NCI-H1417 treated with DMSO at 0.1 percent for 48 hours (cell line): Measurements from ENCODE around the gene HIBCH.
"Not testable (repeated sequence)": the region's sequence is repeated elsewhere in the genome, so short reads cannot be mapped to it uniquely, and the experiment has no call there.

Experiments
- DNase-seq: peaks from one replicate; lab custom pipeline; 2025; lab: John Stamatoyannopoulos, UW

Gene HIBCH

DNA sequence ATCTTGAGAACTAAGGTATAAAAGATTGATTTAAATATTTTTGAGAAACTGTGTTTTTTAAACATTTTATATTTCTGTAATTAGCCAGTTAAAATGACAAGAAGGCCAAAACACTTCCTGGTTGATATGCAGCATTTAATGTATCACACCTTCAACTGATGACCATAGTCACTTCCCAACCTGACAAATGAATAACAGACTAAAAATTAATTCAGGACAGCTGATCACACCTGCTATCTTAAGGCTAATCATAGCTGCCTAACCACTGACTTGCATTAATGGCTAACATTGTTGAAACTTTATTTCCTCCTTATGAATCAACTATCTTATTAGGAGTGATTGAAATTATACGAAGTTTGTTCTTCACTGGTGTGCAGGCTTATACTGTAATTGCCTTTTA is 131.3 kb downstream of the HIBCH start:
- DNase-seq = no peak

DNA sequence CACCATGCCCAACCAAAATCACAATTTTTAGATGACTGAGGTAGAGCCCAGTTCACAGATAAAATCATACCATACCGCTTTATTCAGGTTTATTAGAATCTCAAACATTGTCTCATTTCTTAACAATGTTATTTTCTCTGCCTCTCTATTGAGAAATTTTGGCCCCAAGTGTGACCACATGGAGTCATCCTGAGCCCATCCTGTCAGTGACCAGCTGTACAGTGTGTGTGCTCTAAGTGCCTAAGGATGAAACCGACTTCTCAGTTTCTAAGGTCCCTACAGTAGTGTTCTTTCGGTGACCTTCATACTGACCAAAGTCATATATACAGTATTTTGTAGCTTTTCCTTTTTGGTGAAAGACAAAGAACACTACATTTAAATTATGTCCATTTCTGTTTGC is 133.4 kb downstream of the HIBCH start:
- DNase-seq = no peak

DNA sequence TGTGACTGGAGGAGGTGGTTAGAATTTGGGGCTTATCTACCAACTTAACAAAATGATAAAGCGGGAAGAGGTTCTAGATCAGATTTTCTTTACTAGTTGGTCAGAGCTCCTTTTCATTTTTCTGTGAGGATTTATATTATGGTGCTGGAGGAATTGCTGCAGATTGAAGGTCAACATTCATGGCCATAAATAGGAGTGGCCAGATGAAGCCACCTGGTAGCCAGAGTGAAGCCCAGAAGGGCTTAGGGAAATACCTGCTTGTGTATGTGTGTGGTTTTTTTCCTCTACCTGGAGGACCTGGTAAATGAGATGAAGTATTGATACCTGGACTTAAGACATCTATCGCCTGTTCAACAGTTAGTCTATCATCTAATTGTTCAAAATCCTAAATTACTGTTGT is 134.2 kb downstream of the HIBCH start:
- no peak for DNase-seq

DNA sequence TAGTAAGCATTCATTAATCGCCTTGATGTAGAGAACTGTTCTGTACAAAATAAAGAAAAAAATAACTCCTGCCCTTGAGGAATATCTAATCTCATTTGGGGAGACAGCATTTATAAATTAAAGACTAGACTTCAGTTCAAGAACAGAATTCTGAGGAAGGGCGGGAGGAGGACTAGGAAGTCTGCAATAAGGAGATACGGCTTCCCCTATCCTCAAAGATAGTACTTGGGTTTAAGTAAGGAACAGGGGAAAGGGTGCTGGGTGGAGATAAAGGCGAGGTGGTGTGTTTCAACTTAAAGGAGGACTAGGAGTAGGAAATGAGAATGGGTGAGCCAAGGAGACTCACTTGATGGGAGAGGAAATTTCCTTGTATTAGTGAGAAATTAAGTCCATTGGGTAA is 135.2 kb downstream of the HIBCH start:
- DNase-seq = no peak

DNA sequence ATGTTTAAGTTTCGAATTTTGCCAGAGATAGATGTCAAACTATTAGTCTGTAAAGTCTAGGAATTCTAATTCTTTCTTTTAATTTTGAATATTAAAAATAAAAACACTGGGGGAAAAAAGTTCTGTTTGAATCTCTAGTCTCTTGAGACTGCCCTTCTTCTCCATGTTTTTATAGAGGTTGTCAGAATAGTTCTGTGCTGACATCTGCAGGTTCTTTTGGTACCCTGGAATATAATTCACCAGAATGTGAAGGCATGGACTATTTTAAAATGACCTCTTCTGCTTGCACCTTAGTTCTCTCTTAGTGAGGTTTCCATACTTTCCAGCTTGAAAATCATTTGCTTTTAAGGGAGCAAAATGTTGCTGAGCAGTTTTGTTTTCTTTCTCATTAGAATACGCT is 136.1 kb downstream of the HIBCH start:
- DNase-seq = no peak

DNA sequence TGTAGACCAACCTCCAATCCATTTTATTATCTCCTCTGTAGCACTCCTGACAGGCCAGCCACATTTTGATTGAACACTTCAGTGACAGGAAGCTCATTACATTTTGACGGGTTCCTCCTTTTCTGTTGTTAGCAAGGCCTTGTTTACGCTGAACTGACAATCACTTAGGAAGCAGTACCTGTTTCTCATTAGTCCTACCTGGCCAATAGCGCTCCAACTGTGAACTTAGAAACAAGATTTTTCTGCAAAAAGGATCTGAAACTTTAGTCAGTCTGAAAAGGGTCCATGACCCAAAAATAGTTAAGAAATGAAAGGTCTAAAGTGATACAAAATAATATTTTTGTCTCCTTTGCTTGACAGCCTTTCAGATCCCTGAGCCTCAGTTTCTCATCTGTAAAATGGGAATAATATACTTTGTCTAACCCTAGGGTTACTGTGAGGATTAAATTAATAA is 137.5 kb downstream of the HIBCH start:
- DNase-seq = no peak

DNA sequence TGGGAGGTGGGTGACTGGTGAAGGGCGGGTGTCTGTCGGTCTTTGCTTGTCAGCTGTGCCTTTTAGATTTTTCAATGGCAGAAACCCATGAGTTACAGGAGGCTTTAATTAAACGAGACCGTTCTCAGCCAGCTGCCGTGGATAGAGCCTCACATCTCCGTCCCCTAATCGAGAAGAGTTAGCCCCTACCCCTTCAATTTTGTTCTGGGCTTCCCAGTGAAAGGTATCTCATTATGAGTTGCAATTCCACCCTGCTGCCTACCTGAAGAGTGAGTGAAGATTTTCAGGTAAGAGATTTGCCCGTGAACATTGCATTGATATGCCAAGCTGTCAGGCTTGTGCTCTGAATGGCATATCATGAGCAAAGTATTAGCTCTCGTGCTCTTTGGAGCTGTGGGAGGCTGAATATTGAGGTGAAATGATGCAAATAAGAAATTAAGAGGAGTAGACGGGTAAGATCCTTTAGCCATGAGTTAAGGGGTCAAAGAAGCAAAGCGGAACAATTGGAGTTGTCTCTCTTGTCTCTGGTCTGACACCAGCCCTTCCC is 138.4 kb downstream of the HIBCH start:
- no peak for DNase-seq

DNA sequence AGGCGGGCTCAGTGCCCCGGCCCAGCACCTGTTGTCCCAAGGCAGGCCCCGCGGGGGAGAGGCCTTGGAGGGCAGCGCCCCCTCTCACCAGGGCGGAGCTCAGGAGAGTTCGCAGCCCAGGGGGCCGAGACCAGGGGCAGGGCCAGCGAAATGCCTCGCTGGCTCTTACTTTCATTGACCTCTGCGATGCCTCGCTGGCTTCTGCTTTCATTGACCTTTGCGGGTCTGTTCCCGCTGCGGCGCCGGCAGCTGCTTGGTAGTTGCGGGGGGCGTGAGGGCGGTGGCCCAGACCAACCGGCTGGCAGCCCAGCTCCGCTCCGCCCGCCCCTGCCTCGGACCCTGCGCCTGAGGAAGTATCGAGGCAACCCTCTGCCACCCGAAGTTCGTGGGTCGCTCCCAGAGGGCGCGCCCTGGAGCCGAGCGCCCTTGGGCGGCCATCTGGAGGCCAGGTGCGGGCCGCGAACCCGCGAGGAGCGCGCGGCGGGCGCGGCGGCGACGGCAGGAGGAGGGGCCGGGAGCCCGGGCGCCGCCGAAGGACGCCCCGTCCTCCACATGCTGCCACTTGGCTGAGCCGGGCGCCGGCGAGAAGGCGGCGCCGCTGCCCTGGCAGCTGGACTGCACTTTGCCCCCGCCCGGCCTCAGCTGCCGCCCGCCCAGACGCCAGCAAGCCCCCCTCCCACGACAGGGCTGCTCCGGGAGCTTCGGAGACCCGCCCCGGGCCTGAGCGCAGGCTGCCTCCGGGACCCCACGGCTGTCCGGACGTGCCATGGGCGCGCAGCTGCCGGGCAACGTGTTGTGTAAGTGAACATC is 139.1 kb downstream of the HIBCH start:
- DNase-seq = no peak

DNA sequence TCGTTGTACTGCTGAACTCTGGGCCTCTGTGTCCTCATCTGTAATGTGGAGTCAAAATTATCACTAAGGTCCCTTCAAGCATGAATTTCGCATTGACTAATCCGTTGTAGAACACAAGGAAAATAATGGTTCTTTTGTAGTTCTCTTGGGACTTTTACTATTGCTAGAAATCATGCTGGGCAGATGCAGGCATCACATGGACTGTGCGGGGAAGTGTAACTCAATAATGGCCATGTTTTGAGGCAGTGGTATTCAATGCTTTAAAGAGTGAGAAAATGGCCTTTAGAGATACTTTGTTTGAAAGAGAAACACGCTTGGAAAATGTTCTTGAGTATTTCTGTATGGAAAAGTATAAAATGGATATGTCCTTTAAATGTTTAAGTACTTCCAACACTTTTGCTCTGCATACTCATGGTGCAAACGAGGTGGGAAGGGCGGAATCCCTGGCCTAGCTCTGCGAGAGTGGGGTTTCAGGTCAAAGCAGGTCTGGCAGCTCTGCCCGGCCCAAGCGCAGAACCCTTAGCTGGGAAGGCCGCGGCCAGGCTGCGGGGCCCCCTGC is 139.8 kb downstream of the HIBCH start:
- DNase-seq = no peak

DNA sequence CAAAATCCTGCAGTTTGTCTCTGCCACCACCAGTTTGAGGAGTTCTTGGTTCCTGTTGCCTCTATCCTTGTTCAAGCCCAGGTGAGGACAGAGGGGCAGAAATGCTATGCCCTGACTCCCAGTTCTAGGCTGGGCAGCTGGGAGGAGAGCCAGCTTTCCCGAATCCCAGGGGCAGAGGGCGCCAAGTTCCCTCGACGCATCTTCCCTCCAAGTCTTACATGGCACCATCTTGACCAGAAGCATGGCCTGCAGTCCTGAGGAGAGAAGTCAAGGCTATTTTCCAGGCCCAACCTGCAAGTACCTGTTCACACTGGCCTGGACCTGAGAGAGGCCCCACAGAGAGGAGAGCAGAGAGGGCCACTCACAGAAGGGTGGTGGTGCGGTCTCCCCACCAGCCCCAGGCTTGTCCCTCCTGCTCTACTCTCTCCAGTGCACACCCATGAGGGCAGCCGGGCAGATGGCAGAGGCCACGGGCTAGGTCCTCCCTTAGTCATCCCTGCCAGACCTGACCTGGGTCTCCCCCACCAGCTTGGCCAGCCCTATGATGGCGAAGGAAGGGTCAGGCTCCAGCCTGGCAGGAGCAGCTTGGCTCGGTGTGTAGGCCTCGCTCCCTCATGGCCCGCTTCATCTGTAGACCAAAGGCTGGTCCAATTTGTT is 141.4 kb downstream of the HIBCH start:
- DNase-seq = no peak

DNA sequence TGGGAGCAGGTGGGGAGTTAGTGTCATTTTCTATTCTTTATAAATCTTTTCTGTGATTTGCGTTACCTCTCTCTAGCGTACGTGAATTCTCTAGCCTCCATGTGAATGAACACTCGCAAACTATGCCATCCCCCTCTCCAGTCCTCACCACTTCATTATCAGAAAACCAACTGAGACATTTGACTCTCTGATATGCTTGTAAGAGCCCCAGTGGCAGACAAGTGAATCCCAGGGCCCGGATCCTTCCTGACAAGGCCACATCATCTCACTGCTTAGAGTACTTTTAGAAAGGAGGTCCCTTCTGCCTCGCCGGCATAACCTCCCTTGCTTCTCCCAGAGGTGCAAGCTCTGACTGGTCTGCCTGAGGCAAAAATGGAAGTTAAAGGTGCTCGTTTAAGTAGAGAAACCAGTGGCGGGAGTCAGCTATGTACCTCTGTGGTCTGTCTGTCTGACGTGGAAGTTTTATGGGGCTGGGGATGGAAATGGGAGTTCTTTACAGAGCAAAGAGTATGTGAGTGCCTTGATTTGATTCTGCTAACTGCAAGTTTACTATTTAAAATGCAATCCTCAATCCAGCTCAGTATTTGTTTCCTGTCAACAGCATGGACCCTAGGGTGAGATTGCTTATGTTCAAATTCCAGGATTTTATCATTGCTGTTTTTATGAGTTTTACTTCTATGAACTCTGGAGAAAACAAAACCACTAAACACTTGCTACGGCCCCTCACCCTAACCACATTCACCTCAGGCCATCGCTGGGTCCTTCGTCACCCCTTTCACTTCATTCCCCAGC is 142.2 kb downstream of the HIBCH start:
- no peak for DNase-seq

DNA sequence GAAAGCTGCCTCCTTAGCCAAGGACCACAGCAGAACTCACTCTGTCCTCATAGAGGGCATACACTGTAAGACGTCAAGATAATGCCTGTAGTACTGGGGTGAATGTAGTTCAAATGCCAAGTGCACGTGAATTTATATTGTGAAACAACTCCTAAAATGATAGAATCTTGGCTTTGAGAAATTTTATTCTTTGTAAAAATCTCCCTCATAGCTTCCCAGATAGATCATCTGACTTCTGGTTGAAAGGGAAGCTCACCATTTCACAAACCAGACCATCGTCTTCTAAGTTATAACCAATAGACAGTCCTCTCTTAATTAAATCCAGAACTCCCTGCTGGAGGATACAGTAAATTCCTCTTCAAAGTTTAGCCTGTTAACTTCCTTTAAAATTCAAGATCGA is 146.2 kb downstream of the HIBCH start:
- no peak for DNase-seq

DNA sequence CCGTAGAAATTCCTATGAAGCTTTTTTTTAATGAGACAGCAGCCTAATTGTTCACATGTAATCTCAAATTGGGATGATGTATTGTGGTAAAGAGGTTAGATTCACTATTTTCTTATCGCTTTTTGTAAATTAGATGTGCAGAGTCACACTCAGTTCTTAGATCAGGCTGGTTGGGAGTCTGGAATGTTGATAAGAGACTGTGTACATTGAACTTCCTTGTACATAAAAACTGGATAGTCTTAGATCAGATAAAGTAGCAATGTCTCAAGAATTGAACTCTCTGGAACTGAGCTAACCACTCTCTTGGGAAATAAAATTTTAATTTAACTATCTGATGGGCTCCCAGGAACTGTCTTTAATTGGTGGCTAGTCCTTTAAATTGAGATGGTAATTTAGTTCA is 149.0 kb downstream of the HIBCH start:
- no peak for DNase-seq

DNA sequence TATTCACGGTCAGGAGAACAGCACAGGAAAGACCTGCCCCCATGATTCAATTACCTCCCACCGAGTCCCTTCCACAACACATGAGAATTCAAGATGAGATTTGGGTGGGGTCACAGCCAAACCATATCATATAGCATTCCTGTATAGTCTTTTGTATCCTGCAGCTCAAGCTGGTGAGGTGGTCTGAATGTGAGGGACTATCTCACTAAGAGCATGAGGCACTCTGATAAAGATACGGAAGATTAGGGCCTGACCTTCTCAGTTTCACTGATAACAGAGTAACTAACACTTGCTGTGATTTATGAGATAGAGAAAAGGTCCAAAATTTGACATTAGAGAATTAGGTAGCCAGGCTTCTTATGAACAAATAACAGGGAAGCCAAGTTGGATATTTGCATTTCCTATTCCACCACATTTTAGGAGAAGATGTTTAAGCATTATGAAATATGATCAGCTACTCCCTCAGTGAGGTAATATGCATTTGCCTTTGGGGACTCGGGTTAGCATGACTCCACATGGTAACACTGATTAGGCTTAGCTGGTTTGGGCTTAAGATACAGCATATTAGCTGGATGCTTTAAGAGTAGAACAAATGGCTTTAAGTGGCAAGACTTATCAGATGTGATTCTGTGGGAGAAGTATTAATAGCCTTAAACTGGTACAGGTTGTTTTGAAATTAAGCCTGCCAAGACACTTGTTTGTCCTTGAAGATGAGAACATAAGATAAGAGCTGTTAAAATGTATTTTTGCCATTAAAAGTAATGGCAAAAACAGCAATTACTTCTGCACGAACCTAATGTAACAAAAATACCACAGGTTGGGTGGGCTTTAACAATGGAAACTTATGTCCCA is 150.2 kb downstream of the HIBCH start:
- DNase-seq = no peak

DNA sequence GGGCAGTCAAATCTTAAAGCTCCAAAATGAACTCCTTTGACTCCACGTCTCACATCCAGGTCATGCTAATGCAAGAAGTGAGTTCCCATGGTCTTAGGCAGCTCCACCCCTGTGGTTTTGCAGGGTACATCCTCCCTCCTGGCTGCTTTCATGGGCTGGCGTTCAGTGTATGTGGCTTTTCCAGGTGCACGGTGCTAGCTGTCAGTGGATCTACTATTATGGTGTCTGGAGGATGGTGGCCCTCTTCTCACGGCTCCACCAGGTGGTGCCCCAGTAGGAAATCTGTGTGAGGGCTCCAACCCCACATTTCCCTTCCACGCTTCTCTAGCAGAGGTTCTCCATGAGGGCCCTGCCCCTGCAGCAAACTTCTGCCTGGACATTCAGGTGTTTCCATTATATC is 151.9 kb downstream of the HIBCH start:
- no peak for DNase-seq

DNA sequence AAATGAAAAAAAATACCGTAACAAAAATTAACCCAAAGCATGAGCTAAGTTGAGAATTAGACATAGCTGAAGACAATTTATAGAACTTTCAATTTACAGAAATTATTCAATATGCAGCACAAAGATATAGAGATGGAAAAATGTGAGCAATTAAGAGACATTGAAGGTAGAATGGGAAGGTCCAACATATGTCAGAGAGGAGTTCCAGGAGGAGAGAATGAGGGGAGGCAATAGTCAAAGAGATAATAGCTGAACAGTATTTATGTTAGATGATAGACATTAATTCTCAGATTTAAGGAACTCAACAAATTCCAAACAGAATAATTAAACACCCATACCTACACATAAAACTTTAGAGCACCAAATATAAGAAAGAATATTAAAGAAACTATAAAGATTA is 154.1 kb downstream of the HIBCH start:
- no peak for DNase-seq

DNA sequence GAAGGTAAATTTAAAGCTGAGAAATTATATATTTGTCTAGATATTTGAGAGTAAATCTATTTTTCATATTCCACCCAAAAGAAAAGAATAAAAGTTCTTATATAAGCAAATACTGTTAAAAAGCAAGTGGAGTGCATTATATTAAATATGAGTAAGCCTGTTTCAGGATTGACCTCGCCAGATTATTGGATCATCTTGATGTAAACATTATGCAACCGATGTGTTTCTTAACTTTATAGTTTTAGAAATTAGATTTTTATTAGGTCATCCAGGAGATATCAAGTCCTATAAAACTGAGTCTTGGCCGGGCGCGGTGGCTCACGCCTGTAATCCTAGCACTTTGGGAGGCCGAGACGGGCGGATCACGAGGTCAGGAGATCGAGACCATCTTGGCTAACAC is 156.8 kb downstream of the HIBCH start:
- DNase-seq = no peak

DNA sequence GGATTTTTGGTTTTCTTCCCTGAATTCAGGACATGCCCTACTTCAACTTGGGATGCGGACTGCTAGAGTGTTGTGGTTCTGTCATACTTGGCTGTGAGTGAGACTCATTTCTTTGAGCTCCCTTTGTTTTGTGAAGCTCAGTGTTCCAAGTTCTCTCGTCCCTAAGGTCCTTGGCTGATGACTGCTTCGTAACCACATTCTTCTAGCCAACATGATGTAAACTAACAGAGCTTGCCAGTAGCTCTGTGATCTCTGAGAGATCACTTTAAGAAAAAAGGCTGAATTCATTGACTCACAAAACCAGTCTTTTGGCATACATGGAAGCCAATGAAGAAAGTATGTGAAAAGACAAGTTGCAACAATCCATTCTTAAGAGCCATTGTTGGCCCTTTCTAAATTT is 160.2 kb downstream of the HIBCH start:
- DNase-seq = no peak

DNA sequence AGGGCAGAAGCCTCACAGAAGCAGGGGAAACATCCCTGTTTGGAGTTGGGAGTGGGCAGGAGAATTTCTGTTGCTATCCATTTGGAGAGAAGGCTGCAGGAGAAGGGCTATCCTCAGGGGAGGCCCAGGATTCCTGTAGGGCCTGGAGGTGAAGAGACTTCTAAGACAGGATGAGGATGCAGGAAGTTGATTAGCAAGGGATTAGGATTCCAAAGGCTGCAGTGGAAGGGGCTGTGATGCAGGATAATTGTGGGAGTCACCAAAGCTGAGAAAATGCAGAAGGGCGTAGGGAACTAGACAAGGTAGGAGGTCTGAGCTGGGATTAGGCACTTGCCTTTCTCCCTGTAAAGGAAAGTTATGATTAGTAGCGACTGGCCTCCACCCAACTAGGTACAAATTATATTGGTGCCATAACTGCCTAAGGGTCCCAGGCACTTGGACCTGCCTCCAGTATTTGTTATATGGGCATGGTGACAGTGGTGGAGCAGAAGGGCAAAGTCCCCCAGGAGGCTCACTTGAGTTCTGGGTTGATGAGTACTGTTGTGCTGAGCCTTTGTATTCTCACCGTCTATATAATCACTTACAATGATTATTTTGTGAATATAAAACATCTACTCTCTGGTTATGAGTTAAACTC is 160.7 kb downstream of the HIBCH start:
- DNase-seq = no peak

DNA sequence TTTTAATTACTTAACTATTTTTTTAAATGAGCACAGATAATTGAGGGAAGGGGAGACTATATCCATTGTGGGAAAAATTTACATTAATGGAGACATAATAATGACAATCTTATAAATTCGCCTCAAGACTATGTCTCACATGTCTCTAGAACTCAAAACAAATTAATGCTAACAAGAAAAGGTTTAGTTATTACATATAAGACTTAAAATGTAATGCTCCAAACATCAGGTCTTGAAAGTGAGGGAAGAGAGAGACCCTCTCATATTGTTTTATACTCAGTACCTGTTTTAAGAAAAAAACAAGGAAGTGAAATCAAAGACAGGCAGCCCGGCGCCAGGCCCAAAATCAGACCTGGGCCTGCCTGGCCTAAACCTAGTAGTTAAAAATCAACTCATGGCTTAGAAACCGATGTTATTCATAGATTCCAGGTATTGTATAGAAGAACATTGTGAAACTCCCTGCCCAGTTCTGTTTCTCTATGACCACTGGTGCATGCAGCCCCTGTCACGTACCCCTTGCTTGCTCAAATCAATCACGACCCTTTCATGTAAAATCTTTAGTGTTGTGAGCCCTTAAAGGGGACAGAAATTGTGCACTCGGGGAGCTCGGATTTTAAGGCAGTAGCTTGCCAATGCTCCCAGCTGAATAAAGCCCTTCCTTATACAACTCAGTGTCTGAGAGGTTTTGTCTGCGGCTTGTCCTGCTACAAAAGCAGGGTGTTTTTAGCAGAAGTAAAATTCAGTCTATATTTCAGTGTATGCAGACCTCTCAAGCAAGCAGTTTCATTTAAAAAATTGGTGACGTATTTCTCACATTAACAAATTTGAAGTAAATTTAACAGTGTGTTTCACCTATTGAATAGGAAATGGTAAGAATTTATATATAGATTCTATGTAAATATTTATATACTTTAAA is 161.8 kb downstream of the HIBCH start:
- DNase-seq = not testable (repeated sequence)
